ENCODE data around the gene PLD4. TPM values are rescaled to one million over a fixed set of nuclear protein-coding genes. Genes with fewer than 3 reads are reported as not detected.
"Not testable (repeated sequence)": the region's sequence is repeated elsewhere in the genome, so short reads cannot be mapped to it uniquely, and the experiment has no call there.

Gene PLD4
- total RNA-seq, 1 donor: 25.6 TPM

GRCh38 chr14:104951863-104952657 lies 27.4 kb downstream of the PLD4 start:
- not testable (repeated sequence) for DNase-seq (ENCODE audit: low read depth in 2 of 3, low spot score in 2 of 3)

- DNase-seq (ENCODE audit: low read depth in 2 of 3, low spot score in 2 of 3): no peak
Observed at GRCh38 chr14:104953097-104953496, 28.4 kb downstream of the PLD4 start.

GRCh38 chr14:104953896-104954656 lies 29.4 kb downstream of the PLD4 start:
- no peak for DNase-seq (ENCODE audit: low read depth in 2 of 3, low spot score in 2 of 3)

GRCh38 chr14:104954746-104955395 lies 30.2 kb downstream of the PLD4 start:
- DNase-seq (ENCODE audit: low read depth in 2 of 3, low spot score in 2 of 3): no peak

- DNase-seq (ENCODE audit: low read depth in 2 of 3, low spot score in 2 of 3): no peak
Observed at GRCh38 chr14:104955396-104955770, 30.7 kb downstream of the PLD4 start.

- no peak for DNase-seq (ENCODE audit: low read depth in 2 of 3, low spot score in 2 of 3)
Observed at GRCh38 chr14:104956290-104956890, 31.7 kb downstream of the PLD4 start.

- DNase-seq (ENCODE audit: low read depth in 2 of 3, low spot score in 2 of 3): no peak
Observed at GRCh38 chr14:104957146-104958113, 32.8 kb downstream of the PLD4 start.

GRCh38 chr14:104964546-104964945 lies 39.9 kb downstream of the PLD4 start:
- DNase-seq (ENCODE audit: low read depth in 2 of 3, low spot score in 2 of 3): no peak

GRCh38 chr14:104965561-104966231 lies 41.0 kb downstream of the PLD4 start:
- DNase-seq (ENCODE audit: low read depth in 2 of 3, low spot score in 2 of 3): no peak

- DNase-seq (ENCODE audit: low read depth in 2 of 3, low spot score in 2 of 3): no peak
Observed at GRCh38 chr14:104966261-104966865, 41.7 kb downstream of the PLD4 start.

GRCh38 chr14:104966981-104967385 lies 42.3 kb downstream of the PLD4 start:
- DNase-seq (ENCODE audit: low read depth in 2 of 3, low spot score in 2 of 3): no peak

GRCh38 chr14:104967386-104968152 lies 42.9 kb downstream of the PLD4 start:
- DNase-seq (ENCODE audit: low read depth in 2 of 3, low spot score in 2 of 3): no peak

GRCh38 chr14:104968153-104968527 lies 43.5 kb downstream of the PLD4 start:
- no peak for DNase-seq (ENCODE audit: low read depth in 2 of 3, low spot score in 2 of 3)

- no peak for DNase-seq (ENCODE audit: low read depth in 2 of 3, low spot score in 2 of 3)
Observed at GRCh38 chr14:104968541-104969401, 44.1 kb downstream of the PLD4 start.

- DNase-seq (ENCODE audit: low read depth in 2 of 3, low spot score in 2 of 3): no peak
Observed at GRCh38 chr14:104969741-104970230, 45.1 kb downstream of the PLD4 start.

- no peak for DNase-seq (ENCODE audit: low read depth in 2 of 3, low spot score in 2 of 3)
Observed at GRCh38 chr14:104970231-104971068, 45.8 kb downstream of the PLD4 start.

All from hematopoietic multipotent progenitor cell (in vitro differentiated cells).